ENCODE data around the gene CA11.

The CA11 gene

GRCh38 chr19:48646722-48647216 lies 782 bp upstream of the CA11 start:
- intact Hi-C loops (cut with DNase I) = loop anchor here (2.0 to 10.0 kb wide), 2 partner anchors 68 to 188 kb away; partner anchors contain the start of gene HSD17B14
- no peak for DNase-seq

GRCh38 chr19:48645620-48646000 lies 377 bp downstream of the CA11 start:
- intact Hi-C loops (cut with DNase I) = loop anchor here (10.0 kb wide), 1 partner anchor 189 kb away; the partner anchor contains the start of gene HSD17B14
- peak in 5 of 42 donors; percentile 47 to 62 (median 56) for DNase-seq

- intact Hi-C loops (cut with DNase I) = loop anchor here (10.0 kb wide), 1 partner anchor 190 kb away; the partner anchor contains the start of gene HSD17B14
- peak; percentile 71 to 96 (median 89) for DNase-seq
These were observed 958 bp downstream of the CA11 start for GRCh38 chr19:48644839-48645619.

DNA sequence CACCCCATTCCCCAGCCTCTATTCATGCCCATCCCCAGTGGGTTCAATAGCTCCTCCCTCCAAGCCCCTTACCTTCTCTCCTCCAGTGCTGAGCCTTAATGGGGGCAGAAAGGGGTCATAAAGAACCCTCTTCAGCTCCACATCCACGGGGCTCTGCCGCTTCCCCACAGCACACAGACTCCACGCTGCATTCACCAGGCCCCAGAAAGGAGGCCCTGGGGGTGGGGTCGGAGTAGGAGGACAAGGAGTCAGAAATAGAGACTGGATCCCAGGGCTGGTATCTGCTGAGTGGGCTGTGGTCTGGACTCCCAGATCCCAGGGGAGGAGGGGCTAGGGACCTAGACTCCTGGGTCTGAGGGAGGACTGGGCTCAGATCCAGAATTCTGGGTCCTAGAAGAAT lies 1.6 kb downstream of the CA11 start:
- DNase-seq = peak in 2 of 42 donors; percentile 34 to 35
- intact Hi-C loops (cut with DNase I) = loop anchor here (10.0 kb wide), 1 partner anchor 190 kb away; the partner anchor contains the start of gene HSD17B14

GRCh38 chr19:48642862-48643261 lies 3.1 kb downstream of the CA11 start:
- no peak for DNase-seq
- intact Hi-C loops (cut with DNase I) = loop anchor here (10.0 kb wide), 1 partner anchor 192 kb away; the partner anchor contains the start of gene HSD17B14

- intact Hi-C loops (cut with DNase I) = loop anchor here (10.0 kb wide), 1 partner anchor 193 kb away; the partner anchor contains the start of gene HSD17B14
- DNase-seq = no peak
These were observed 4.1 kb downstream of the CA11 start for GRCh38 chr19:48641850-48642249.

DNA sequence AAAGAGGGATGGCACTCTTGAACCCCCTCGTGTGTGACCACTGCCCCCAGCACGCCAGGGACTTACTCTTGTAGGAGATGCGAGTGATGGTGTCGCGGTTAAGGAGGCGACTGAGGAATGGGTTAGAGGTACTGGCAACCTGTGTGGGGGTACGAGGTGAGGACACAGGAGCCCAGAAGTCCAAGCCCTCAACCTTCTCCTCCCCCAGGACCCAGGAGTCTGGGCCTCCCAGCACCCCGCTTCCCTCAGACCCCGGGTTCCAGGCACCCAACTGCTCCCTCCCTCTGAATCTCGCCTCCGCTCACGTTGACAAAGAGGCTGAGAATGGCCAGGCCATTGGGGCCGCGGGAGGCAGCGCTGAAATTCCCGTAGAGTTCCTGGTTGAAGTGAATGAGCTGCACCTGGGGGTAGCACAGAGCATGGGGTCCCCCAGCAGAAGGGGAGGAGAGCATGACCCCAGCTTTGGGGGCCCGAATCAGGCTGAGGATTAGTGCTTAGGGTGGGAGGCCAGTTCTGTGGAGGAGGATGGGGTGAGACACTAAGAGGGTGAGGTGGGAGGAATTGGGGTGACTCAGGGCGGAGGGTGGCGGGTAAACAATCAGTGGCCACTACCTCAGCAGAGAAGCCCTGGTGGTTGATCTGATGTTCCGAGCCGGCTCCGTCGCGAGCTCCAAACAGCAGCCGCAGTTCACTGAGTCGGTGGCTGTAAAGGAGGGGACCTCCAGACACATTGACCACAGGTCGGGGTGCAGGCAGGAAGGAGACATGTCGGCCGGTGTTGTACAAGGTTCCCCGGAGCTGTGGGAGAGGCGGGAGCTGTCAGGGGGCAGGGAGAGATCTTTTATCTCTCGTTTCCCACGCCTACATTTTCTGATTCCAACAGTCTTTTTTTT lies 6.3 kb downstream of the CA11 start:
- intact Hi-C loops (cut with DNase I) = loop anchor here (10.0 kb wide), 1 partner anchor 195 kb away; the partner anchor contains the start of gene HSD17B14

GRCh38 chr19:48638831-48639381 lies 7.1 kb downstream of the CA11 start:
- intact Hi-C loops (cut with DNase I) = no loop called here
- peak in 2 of 42 donors; percentile 31 to 56 for DNase-seq

More for the DNA sequence above, 6.3 kb downstream of the CA11 start:
- peak in 1 of 42 donors; percentile 40 for DNase-seq

DNA sequence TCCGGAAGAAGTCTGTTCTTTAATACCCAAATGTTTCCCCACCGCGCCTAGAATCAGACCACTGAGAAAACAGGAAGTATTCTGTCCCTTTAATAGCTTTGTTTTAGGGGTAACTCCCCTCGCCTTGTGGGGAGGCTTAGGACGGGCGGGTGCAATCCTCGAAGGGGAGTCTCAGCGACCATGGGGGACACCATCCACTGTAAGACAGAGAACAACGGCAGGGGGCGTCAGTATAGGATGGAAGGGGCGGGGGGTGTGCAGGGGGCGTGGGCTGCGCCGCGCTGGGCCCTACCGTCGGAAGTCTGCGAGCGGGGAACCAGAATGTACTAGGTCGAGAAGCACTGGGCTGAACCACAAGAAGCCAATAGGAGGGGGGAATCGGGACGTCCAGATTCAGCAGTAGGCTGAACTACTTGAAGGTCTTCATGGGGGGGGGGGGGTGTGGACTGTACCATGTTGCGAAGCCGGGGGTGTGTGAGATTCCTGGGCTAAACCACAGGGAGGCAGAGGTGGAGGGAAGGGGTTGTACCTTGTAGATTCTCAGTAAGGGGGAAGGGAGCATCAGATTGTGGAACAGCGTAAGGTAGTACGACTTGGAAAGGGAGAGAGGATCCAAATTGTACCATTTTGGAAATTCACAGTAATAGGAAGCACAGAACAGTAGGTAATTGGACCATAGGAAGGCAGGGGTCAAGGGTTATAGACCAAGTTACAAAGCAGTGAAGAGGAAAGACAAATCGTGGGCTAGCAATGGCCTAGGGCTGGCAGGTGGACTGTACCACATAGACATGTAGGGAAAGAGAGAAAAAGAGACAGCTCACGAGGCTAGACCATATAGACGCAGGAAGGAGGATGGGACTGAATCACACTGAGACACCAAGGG lies 7.8 kb downstream of the CA11 start:
- intact Hi-C loops (cut with DNase I) = no loop called here
- DNase-seq = peak; percentile 66 to 95 (median 87)

DNA sequence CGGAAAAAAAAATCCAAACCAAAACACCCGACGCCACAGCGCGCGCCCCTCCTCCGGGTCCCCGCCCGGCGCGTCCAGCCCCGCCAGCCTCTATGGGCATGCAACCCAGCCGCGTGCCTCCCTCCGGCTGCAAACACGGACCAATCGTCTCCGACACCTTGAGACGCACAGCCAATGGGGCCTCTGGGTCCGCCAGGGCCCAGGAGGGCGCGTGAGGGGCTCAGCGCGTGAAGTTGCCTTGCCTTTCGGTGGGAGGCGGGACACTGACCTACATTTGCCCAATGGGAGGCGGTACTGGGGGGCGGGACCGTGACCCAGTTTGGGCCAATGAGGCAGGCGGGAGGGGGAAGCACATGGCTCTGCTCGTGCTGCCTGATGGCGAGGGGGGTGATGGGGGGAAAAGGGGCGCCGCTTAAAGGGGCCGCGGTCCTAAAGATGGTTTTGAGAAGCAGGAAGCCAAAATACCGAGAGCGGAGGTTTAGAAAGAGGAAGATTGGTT lies 8.5 kb downstream of the CA11 start:
- intact Hi-C loops (cut with DNase I) = no loop called here
- peak; percentile 97 to 100 (median 99) for DNase-seq

- peak in 13 of 42 donors; percentile 41 to 77 (median 57) for DNase-seq
- intact Hi-C loops (cut with DNase I) = no loop called here
These were observed 9.0 kb downstream of the CA11 start, which contains the start of gene DBP for GRCh38 chr19:48636859-48637448. Gene DBP (minus strand): TSS chr19:48637379. CDS start chr19:48636994, 385 bp downstream.

DNA sequence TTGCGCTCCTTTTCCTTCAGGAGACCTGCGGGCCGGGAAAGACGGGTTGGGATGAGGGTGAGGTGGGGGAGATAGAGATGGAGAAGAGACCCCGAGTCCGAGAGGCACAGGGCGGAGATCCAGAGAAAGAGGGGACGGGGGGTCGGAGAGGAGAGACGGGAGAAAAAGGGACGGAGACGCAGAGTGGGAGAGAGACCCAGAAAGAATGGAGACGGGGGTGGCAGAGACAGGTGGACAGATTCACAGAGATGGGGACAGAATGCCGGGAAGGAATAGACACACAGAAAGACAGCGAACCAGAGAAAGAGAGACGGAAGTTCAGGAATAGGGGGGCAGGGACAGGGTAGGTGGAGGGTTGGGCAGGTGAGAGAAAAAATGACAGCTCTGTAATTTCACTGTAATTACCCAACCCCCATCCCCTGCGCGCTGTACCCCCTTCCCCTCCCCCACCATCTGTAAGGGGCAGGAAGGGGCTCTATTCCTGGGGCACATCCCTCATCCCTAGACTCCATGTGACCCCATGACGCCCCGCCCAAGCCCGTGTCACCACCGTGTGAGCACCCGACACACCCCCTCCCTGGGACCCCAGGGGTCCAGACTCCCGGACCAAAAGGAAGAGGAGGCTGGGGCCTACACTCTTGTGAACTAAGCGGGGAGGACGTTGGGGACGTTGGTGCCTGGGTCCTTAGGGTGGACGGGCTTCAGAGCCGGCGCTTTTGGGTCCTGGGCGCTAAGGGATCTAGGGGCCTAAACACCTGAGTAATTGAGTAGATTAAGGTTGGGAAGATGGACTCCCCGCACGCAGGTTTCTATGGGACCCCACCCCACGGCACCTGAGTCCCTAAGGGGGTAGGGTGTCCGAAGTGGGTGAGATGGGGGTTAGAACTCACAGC lies 9.8 kb downstream of the CA11 start:
- intact Hi-C loops (cut with DNase I) = no loop called here
- DNase-seq = peak in 36 of 42 donors; percentile 41 to 80 (median 66)

GRCh38 chr19:48635263-48635965 lies 10.6 kb downstream of the CA11 start:
- peak in 35 of 42 donors; percentile 53 to 86 (median 72) for DNase-seq
- intact Hi-C loops (cut with DNase I) = no loop called here

- intact Hi-C loops (cut with DNase I) = no loop called here
- DNase-seq = peak; percentile 90 to 98 (median 95)
These were observed 11.3 kb downstream of the CA11 start for GRCh38 chr19:48634424-48635262.

- intact Hi-C loops (cut with DNase I) = no loop called here
- no peak for DNase-seq
These were observed 12.0 kb downstream of the CA11 start for GRCh38 chr19:48634036-48634342.
